Tongue (tissue), 2 donors: Measurements from ENCODE around the gene ERI2. TPM values are rescaled to one million over a fixed set of nuclear protein-coding genes. Genes with fewer than 3 reads are reported as not detected.

Experiments
- DNase-seq: peaks from one replicate; pipeline ENCODE4 v3.0.0-alpha.2; 2015
- total RNA-seq: library from RNA; depleted of rRNA; stranded (reverse); fragments of >200 nt; gene quantifications from one replicate; pipeline ENCODE4 v1.2.3, GENCODE V29; 2014

The ERI2 gene
- 25.7 TPM for total RNA-seq

GRCh38 chr16:20806168-20807050 lies at the start of gene ERI2, which contains the start of gene REXO5:
Gene ERI2, minus strand, starts transcription at chr16:20806472. Its CDS starts 42 bp downstream, at chr16:20806430.
Gene REXO5, plus strand, starts transcription at chr16:20806527. Its CDS starts 427 bp downstream, at chr16:20806954.
- peak; percentile 98 for DNase-seq

GRCh38 chr16:20854963-20855362 lies 48.7 kb upstream of the ERI2 start:
- no peak for DNase-seq

- DNase-seq = no peak
These were observed 47.8 kb upstream of the ERI2 start for GRCh38 chr16:20853981-20854620.

GRCh38 chr16:20853143-20853542 lies 46.9 kb upstream of the ERI2 start:
- no peak for DNase-seq

- peak; percentile 90 for DNase-seq
These were observed 45.3 kb upstream of the ERI2 start for GRCh38 chr16:20851601-20852000.

- no peak for DNase-seq
These were observed 44.7 kb upstream of the ERI2 start for GRCh38 chr16:20850981-20851380.

- peak; percentile 87 for DNase-seq
These were observed 43.5 kb upstream of the ERI2 start for GRCh38 chr16:20849589-20850390.

- DNase-seq = no peak
These were observed 41.3 kb upstream of the ERI2 start for GRCh38 chr16:20847550-20847949.

GRCh38 chr16:20846551-20846950 lies 40.3 kb upstream of the ERI2 start:
- no peak for DNase-seq

- no peak for DNase-seq
These were observed 39.8 kb upstream of the ERI2 start for GRCh38 chr16:20846030-20846429.

GRCh38 chr16:20844588-20844987 lies 38.3 kb upstream of the ERI2 start:
- no peak for DNase-seq

GRCh38 chr16:20844054-20844453 lies 37.8 kb upstream of the ERI2 start:
- DNase-seq = no peak

GRCh38 chr16:20839504-20839903 lies 33.2 kb upstream of the ERI2 start:
- no peak for DNase-seq

GRCh38 chr16:20838240-20838639 lies 32.0 kb upstream of the ERI2 start:
- no peak for DNase-seq

- no peak for DNase-seq
These were observed 26.8 kb upstream of the ERI2 start for GRCh38 chr16:20833086-20833485.

- no peak for DNase-seq
These were observed 24.1 kb upstream of the ERI2 start for GRCh38 chr16:20830372-20830771.

GRCh38 chr16:20829536-20829935 lies 23.3 kb upstream of the ERI2 start:
- DNase-seq = no peak

GRCh38 chr16:20826039-20826566 lies 19.8 kb upstream of the ERI2 start:
- no peak for DNase-seq

GRCh38 chr16:20822521-20823325 lies 16.5 kb upstream of the ERI2 start:
- no peak for DNase-seq

- DNase-seq = no peak
These were observed 15.4 kb upstream of the ERI2 start for GRCh38 chr16:20821682-20822081.

GRCh38 chr16:20818929-20819585 lies 12.8 kb upstream of the ERI2 start:
- no peak for DNase-seq
